Measurements from ENCODE around the gene TRA2A.

DNA sequence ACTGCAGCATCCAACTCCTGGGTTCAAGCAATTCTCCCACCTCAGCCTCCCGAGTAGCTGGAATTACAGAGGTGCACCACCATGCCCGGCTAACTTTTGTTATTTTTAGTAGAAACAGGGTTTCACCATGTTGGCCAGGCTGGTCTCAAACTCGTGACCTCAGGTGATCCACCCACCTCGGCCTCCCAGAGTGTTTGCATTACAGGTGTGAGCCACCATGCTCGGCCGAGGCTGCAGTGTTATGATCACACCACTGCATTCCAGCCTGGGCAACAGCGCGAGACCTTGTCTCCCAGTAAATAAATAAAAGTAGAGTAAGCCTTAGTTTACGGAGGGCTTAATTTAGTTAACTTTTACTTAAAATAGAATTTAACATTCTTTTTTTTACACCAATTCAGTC is 37.8 kb downstream of the TRA2A start:
- TF ChIP-seq ZZZ3 (CRISPR knock-in tag; IDR thresholded peaks at IDR 0.05; ENCODE audit: borderline replicate concordance), result no peak
- TF ChIP-seq KMT2A (CRISPR knock-in tag; IDR thresholded peaks at IDR 0.05), result no peak
- TF ChIP-seq, protein P1, sequence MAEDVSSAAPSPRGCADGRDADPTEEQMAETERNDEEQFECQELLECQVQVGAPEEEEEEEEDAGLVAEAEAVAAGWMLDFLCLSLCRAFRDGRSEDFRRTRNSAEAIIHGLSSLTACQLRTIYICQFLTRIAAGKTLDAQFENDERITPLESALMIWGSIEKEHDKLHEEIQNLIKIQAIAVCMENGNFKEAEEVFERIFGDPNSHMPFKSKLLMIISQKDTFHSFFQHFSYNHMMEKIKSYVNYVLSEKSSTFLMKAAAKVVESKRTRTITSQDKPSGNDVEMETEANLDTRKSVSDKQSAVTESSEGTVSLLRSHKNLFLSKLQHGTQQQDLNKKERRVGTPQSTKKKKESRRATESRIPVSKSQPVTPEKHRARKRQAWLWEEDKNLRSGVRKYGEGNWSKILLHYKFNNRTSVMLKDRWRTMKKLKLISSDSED (CRISPR knock-in tag; IDR thresholded peaks at IDR 0.05), result no peak
- no peak for TF ChIP-seq ELF4 (CRISPR knock-in tag; IDR thresholded peaks at IDR 0.05; ENCODE audit: borderline replicate concordance)
- TF ChIP-seq FOXM1 (CRISPR knock-in tag; IDR thresholded peaks at IDR 0.05), result no peak

All from HepG2 (cell line).